ENCODE data around the gene NEDD4L. TPM values are rescaled to one million over a fixed set of nuclear protein-coding genes. Genes with fewer than 3 reads are reported as not detected.

NEDD4L gene
- total and polyA plus RNA-seq, 2 donors (not counting 1 experiment from before 2014, with no cell fraction given), result 10.3 to 25.7 TPM

GRCh38 chr18:58396144-58396543 lies 352.1 kb downstream of the NEDD4L start:
- no peaks in the 10 kb centered on the region for H4K20me1 ChIP-seq (ENCODE audit: control insufficient read depth, insufficient read depth, low read length, poor library complexity, severe bottlenecking)
- ATAC-seq (ENCODE audit: low read depth) (no peak), DNase-seq (no peak)
- no peak overlapping the region for H3K27ac ChIP-seq (ENCODE audit: low read length in 2 of 2)
- peaks cover 0 to 2% of the 10 kb centered on the region in 2 experiments for H3K36me3 ChIP-seq (replicated peaks in 1 of 2; ENCODE audit: control extremely low read depth in 1 of 2, control insufficient read depth in 1 of 2, extremely low read depth in 1 of 2, insufficient read depth in 2 of 2, low read length in 1 of 2)
- H3K9ac ChIP-seq (ENCODE audit: low read length), result no peak overlapping the region
- Mint-ChIP-seq H3K9me3 (ENCODE audit: insufficient read depth) (no peaks in the 10 kb centered on the region), H3K4me1 (no peaks in the 10 kb centered on the region), H3K27me3 (no peaks in the 10 kb centered on the region), H3K4me3 (no peak overlapping the region), H3K27ac (no peak overlapping the region)
- no peaks in the 10 kb centered on the region for H3K4me1 ChIP-seq (ENCODE audit: control insufficient read depth in 2 of 2, insufficient read depth in 2 of 2, low read length in 2 of 2)
- H3K4me3 ChIP-seq (ENCODE audit: control extremely low read depth in 1 of 5, extremely low read depth in 1 of 5, insufficient read depth in 1 of 5, low read depth in 2 of 5, low read length in 4 of 5), result no peak overlapping the region
- WGBS (ENCODE audit: insufficient coverage), result 99% methylated on average over 9 of the region's 10 CpGs
- TF ChIP-seq CTCF (IDR thresholded peaks at IDR 0.05) (no peak), EZH2 (IDR thresholded peaks at IDR 0.05; ENCODE audit: borderline replicate concordance, insufficient read depth, low read depth, low read length, poor library complexity, severe bottlenecking) (no peak)
- no peaks in the 10 kb centered on the region for H3K79me2 ChIP-seq (ENCODE audit: control insufficient read depth, insufficient read depth, low read length)
- ChIA-PET POLR2A (no interaction called here), CTCF (interaction anchor here (1.6 kb wide), 1 partner anchor 368 kb away, joined by 4 read pairs; no protein-coding TSS in a partner anchor)
- intact Hi-C loops (cut with micrococcal nuclease), result no loop called here
- H3K9me3 ChIP-seq (ENCODE audit: control extremely low read depth in 1 of 3, control insufficient read depth in 2 of 3, insufficient read depth in 1 of 3, low read length in 2 of 3), result no peaks in the 10 kb centered on the region
- H3K27me3 ChIP-seq (replicated peaks in 1 of 4; ENCODE audit: control extremely low read depth in 1 of 4, control insufficient read depth in 3 of 4, insufficient read depth in 4 of 4, low read length in 3 of 4), result no peaks in the 10 kb centered on the region
- H2AFZ ChIP-seq (ENCODE audit: insufficient read depth, low read depth, low read length, poor library complexity, severe bottlenecking), result no peak overlapping the region
- H3K4me2 ChIP-seq (replicated peaks; ENCODE audit: low read depth, low read length, poor library complexity, severe bottlenecking), result no peak overlapping the region

GRCh38 chr18:58396966-58397365 lies 352.9 kb downstream of the NEDD4L start:
- WGBS (ENCODE audit: insufficient coverage), result no CpG with 5 or more reads among the region's 3 CpGs
- no peak overlapping the region for H3K4me3 Mint-ChIP-seq

More at GRCh38 chr18:58396966-58397365, 352.9 kb downstream of the NEDD4L start:
- H3K9ac ChIP-seq (ENCODE audit: low read length), result no peak overlapping the region
- intact Hi-C loops (cut with micrococcal nuclease), result no loop called here
- H3K4me1 Mint-ChIP-seq, result no peaks in the 10 kb centered on the region
- no peak for ATAC-seq (ENCODE audit: low read depth)
- TF ChIP-seq CTCF (IDR thresholded peaks at IDR 0.05) (no peak), EZH2 (IDR thresholded peaks at IDR 0.05; ENCODE audit: borderline replicate concordance, insufficient read depth, low read depth, low read length, poor library complexity, severe bottlenecking) (no peak)
- no peaks in the 10 kb centered on the region for H4K20me1 ChIP-seq (ENCODE audit: control insufficient read depth, insufficient read depth, low read length, poor library complexity, severe bottlenecking)
- DNase-seq, result no peak
- no peaks in the 10 kb centered on the region for H3K27me3 ChIP-seq (replicated peaks in 1 of 4; ENCODE audit: control extremely low read depth in 1 of 4, control insufficient read depth in 3 of 4, insufficient read depth in 4 of 4, low read length in 3 of 4)
- no peak overlapping the region for H2AFZ ChIP-seq (ENCODE audit: insufficient read depth, low read depth, low read length, poor library complexity, severe bottlenecking)
- no peak overlapping the region for H3K4me3 ChIP-seq (ENCODE audit: control extremely low read depth in 1 of 5, extremely low read depth in 1 of 5, insufficient read depth in 1 of 5, low read depth in 2 of 5, low read length in 4 of 5)
- no peaks in the 10 kb centered on the region for H3K4me1 ChIP-seq (ENCODE audit: control insufficient read depth in 2 of 2, insufficient read depth in 2 of 2, low read length in 2 of 2)
- no peak overlapping the region for H3K4me2 ChIP-seq (replicated peaks; ENCODE audit: low read depth, low read length, poor library complexity, severe bottlenecking)
- H3K9me3 Mint-ChIP-seq (ENCODE audit: insufficient read depth), result no peaks in the 10 kb centered on the region
- no peak overlapping the region for H3K27ac Mint-ChIP-seq
- POLR2A ChIA-PET, result no interaction called here
- H3K9me3 ChIP-seq (ENCODE audit: control extremely low read depth in 1 of 3, control insufficient read depth in 2 of 3, insufficient read depth in 1 of 3, low read length in 2 of 3), result no peaks in the 10 kb centered on the region
- peaks cover 0 to 2% of the 10 kb centered on the region in 2 experiments for H3K36me3 ChIP-seq (replicated peaks in 1 of 2; ENCODE audit: control extremely low read depth in 1 of 2, control insufficient read depth in 1 of 2, extremely low read depth in 1 of 2, insufficient read depth in 2 of 2, low read length in 1 of 2)
- no peaks in the 10 kb centered on the region for H3K27me3 Mint-ChIP-seq
- no peak overlapping the region for H3K27ac ChIP-seq (ENCODE audit: low read length in 2 of 2)
- CTCF ChIA-PET, result no interaction called here
- H3K79me2 ChIP-seq (ENCODE audit: control insufficient read depth, insufficient read depth, low read length), result no peaks in the 10 kb centered on the region

All from B cell (primary cell).